IPS-NIHi7 (cell line): ENCODE data around the gene FKBP15.
"Not testable (repeated sequence)": the region's sequence is repeated elsewhere in the genome, so short reads cannot be mapped to it uniquely, and the experiment has no call there.

Experiments
- DNase-seq: peaks from one replicate; pipeline ENCODE4 v3.0.0; 2012; ENCODE audit warnings: mixed read lengths; ENCODE audit errors: extremely low spot score

The FKBP15 gene

GRCh38 chr9:113221003-113221799 lies at the start of gene FKBP15, which contains the start of gene SLC31A1:
Gene FKBP15 (minus strand): TSS chr9:113221277. CDS start chr9:113221243, 34 bp downstream.
Gene SLC31A1 (plus strand): TSS chr9:113221544. CDS start chr9:113256149, 34,605 bp downstream.
- DNase-seq, result peak; percentile 99

GRCh38 chr9:113269871-113270270 lies 48.8 kb upstream of the FKBP15 start:
- no peak for DNase-seq

GRCh38 chr9:113269355-113269754 lies 48.3 kb upstream of the FKBP15 start:
- DNase-seq, result no peak

- DNase-seq, result no peak
Observed at GRCh38 chr9:113267911-113268566, 47.0 kb upstream of the FKBP15 start.

- no peak for DNase-seq
Observed at GRCh38 chr9:113266174-113266573, 45.1 kb upstream of the FKBP15 start.

GRCh38 chr9:113261917-113262671 lies 41.0 kb upstream of the FKBP15 start:
- DNase-seq, result no peak

- DNase-seq, result no peak
Observed at GRCh38 chr9:113258282-113258681, 37.2 kb upstream of the FKBP15 start.

GRCh38 chr9:113257863-113258262 lies 36.8 kb upstream of the FKBP15 start:
- no peak for DNase-seq

GRCh38 chr9:113255438-113255837 lies 34.4 kb upstream of the FKBP15 start:
- no peak for DNase-seq

GRCh38 chr9:113254991-113255390 lies 33.9 kb upstream of the FKBP15 start:
- no peak for DNase-seq

GRCh38 chr9:113250807-113251206 lies 29.7 kb upstream of the FKBP15 start:
- DNase-seq, result no peak

GRCh38 chr9:113249661-113250060 lies 28.6 kb upstream of the FKBP15 start:
- not testable (repeated sequence) for DNase-seq

- DNase-seq, result no peak
Observed at GRCh38 chr9:113247640-113248039, 26.6 kb upstream of the FKBP15 start.

- no peak for DNase-seq
Observed at GRCh38 chr9:113246928-113247327, 25.9 kb upstream of the FKBP15 start.

- no peak for DNase-seq
Observed at GRCh38 chr9:113245894-113246293, 24.8 kb upstream of the FKBP15 start.

- DNase-seq, result no peak
Observed at GRCh38 chr9:113244556-113244955, 23.5 kb upstream of the FKBP15 start.

GRCh38 chr9:113241161-113241560 lies 20.1 kb upstream of the FKBP15 start:
- no peak for DNase-seq

GRCh38 chr9:113238859-113239232 lies 17.8 kb upstream of the FKBP15 start:
- DNase-seq, result no peak

GRCh38 chr9:113238202-113238858 lies 17.3 kb upstream of the FKBP15 start:
- no peak for DNase-seq

GRCh38 chr9:113237026-113237425 lies 15.9 kb upstream of the FKBP15 start:
- no peak for DNase-seq

GRCh38 chr9:113235701-113236255 lies 14.7 kb upstream of the FKBP15 start:
- not testable (repeated sequence) for DNase-seq

GRCh38 chr9:113231701-113232100 lies 10.6 kb upstream of the FKBP15 start:
- DNase-seq, result no peak
